Breast epithelium (tissue), 3 donors: ENCODE data around the gene LBHD2.
A peak's percentile ranks its signal among the peaks of the same experiment; 100 is the strongest.

Source experiments
- CTCF ChIP-seq, 3 donors: fragments of 450-650 bp; IDR thresholded peaks; one replicate each; pipeline ENCODE4 v1.5.1; 2016 to 2017; ENCODE audit warnings: antibody characterized with exemption in 3 of 3, mild to moderate bottlenecking in 3 of 3, moderate library complexity in 3 of 3
- POLR2A ChIP-seq: fragments of 450-650 bp; IDR thresholded peaks from one replicate; pipeline ENCODE4 v1.6.1; 2016; ENCODE audit warnings: antibody characterized with exemption, mild to moderate bottlenecking, moderate library complexity
- POLR2AphosphoS5 ChIP-seq, 3 donors: sonication (generic); formaldehyde crosslinking; IDR thresholded peaks; one replicate each; pipeline ENCODE4 v1.6.1; 2017; ENCODE audit warnings: antibody characterized with exemption in 3 of 3

GRCh38 chr14:103103461-103104388 lies 19.7 kb downstream of the LBHD2 start:
- TF ChIP-seq POLR2A (no peak), CTCF (IDR thresholded peaks at IDR 0.05) (peak in 2 of 3 donors; percentile 16 to 24), POLR2AphosphoS5 (IDR thresholded peaks at IDR 0.05) (no peak)
